Measurements from ENCODE around the gene HGF. TPM values are rescaled to one million over a fixed set of nuclear protein-coding genes. Genes with fewer than 3 reads are reported as not detected.

HGF gene
- total and polyA plus RNA-seq, 4 experiments from 2014 or later: not detected

DNA sequence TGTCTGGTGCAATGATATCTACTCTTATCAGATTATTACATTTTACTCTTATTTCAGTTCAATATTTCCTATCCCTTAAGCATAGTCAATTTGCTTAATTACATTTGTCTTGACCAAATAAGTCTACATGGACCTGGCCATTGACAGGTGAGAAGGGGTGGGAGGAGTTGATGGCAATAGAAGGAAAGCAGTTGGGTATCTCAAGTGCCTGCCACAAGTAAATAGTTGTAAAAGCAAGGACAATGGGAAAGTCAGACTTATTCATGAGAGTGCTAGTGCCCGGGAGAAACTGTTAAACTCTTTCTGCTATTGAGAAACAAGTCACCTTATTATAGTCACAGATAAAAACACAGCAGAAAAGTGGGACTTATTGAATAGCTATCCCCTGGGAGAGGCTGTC, 32.4 kb upstream of the HGF start:
- Mint-ChIP-seq H3K27me3 (no peaks in the 10 kb centered on the region), H3K27ac (no peak overlapping the region), H3K9me3 (peaks cover 3 to 22% (median 6%) of the 10 kb centered on the region in 8 donors), H3K4me3 (no peak overlapping the region), H3K36me3 (no peaks in the 10 kb centered on the region), H3K4me1 (no peaks in the 10 kb centered on the region)
- ChIA-PET POLR2A (ENCODE audit: partially characterized antibody) (no interaction called here), CTCF (ENCODE audit: partially characterized antibody) (no interaction called here)
- Histone ChIP-seq H3K36me3 (ENCODE audit: insufficient read depth, low read length) (no peaks in the 10 kb centered on the region), H3K27ac (ENCODE audit: low read depth, low read length) (no peak overlapping the region), H3K4me1 (ENCODE audit: insufficient read depth, low read length) (no peaks in the 10 kb centered on the region), H3K27me3 (ENCODE audit: insufficient read depth, low read length) (no peaks in the 10 kb centered on the region), H3K4me3 (ENCODE audit: low read length in 2 of 2) (no peak overlapping the region), H3K9me3 (ENCODE audit: control insufficient read depth in 1 of 2, low read length in 2 of 2) (no peaks in the 10 kb centered on the region)
- DNase-seq: no peak
- intact Hi-C loops (cut with micrococcal nuclease): no loop called here

DNA sequence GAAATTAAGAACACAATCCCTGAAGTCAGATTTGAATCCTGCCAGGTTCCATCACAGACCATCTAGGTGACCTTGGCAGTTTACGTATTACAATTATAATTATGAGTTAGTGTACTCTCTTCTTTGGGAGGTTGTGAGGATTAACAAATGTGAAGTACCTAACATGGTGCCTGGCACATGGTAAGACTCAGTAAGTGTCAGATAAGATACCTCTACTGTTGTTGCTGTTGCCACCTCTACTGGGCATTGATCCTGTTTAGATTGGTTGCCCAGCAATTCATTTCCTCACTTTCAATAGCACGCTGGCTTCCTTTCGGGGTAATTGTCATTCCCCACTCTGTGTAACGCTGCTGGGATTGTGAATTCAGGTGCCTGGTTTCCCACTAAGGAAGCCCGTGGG, 31.7 kb upstream of the HGF start:
- CTCF ChIA-PET (ENCODE audit: partially characterized antibody): no interaction called here

DNA sequence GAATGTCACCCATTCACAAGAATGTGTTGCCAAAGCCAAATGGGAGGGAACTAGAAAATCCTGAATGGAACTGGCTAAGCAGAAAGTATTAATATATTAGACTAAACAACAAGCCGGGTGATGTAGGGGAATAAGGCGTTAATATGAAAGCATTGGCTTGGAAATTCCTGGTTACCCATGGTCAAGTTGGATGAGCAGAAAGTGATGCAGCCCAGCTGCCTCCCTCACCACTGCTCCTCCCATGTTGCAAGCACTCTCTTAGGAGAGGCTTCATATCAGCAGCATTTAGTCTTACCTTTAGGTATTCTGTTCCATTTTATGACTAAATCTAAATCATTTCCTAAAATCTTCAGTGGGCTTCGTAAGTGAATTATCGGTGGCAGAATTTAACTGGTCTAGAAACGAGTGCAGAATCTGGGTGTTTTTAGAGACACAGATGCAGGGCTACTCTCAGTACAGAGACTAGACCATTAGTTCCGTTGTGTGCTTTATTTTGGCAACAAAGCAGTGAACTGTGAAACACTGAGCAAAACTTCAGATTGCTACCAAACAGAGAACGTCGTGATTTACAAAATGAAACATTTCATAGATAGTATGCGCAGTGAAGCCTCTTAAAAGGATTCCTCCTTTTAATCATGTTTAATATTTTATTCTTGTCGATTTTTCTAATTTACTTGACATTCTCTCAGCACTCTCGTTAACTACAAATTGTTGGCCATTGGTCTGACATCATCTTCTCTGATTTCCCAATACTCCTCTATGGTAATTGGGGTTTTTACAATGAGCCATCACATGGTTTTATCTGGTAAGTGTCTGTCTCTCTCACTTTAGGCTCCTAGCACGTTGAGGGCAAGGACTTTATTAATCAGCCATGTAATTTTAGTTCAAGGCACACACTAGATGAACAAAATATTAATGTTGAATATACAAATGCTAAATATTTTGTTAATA, 22.0 kb upstream of the HGF start:
- intact Hi-C loops (cut with micrococcal nuclease): no loop called here
- no peaks in the 10 kb centered on the region for H3K36me3 Mint-ChIP-seq
- no peak overlapping the region for H3K27ac Mint-ChIP-seq
- no peaks in the 10 kb centered on the region for H3K27me3 Mint-ChIP-seq
- Histone ChIP-seq H3K4me3 (ENCODE audit: low read length in 2 of 2) (no peak overlapping the region), H3K27ac (ENCODE audit: low read depth, low read length) (no peak overlapping the region), H3K36me3 (ENCODE audit: insufficient read depth, low read length) (no peaks in the 10 kb centered on the region), H3K9me3 (ENCODE audit: control insufficient read depth in 1 of 2, low read length in 2 of 2) (no peaks in the 10 kb centered on the region), H3K4me1 (ENCODE audit: insufficient read depth, low read length) (no peaks in the 10 kb centered on the region), H3K27me3 (ENCODE audit: insufficient read depth, low read length) (no peaks in the 10 kb centered on the region)
- ChIA-PET POLR2A (ENCODE audit: partially characterized antibody) (no interaction called here), CTCF (ENCODE audit: partially characterized antibody) (no interaction called here)
- no peaks in the 10 kb centered on the region for H3K4me1 Mint-ChIP-seq
- H3K4me3 Mint-ChIP-seq: no peak overlapping the region
- no peak for DNase-seq
- H3K9me3 Mint-ChIP-seq: peaks cover 4 to 16% (median 8%) of the 10 kb centered on the region in 8 donors

More for the DNA sequence above, 31.7 kb upstream of the HGF start:
- no peak for DNase-seq
- intact Hi-C loops (cut with micrococcal nuclease): no loop called here
- Histone ChIP-seq H3K4me3 (ENCODE audit: low read length in 2 of 2) (no peak overlapping the region), H3K27me3 (ENCODE audit: insufficient read depth, low read length) (no peaks in the 10 kb centered on the region), H3K4me1 (ENCODE audit: insufficient read depth, low read length) (no peaks in the 10 kb centered on the region), H3K36me3 (ENCODE audit: insufficient read depth, low read length) (no peaks in the 10 kb centered on the region), H3K27ac (ENCODE audit: low read depth, low read length) (no peak overlapping the region), H3K9me3 (ENCODE audit: control insufficient read depth in 1 of 2, low read length in 2 of 2) (no peaks in the 10 kb centered on the region)
- H3K36me3 Mint-ChIP-seq: no peaks in the 10 kb centered on the region
- H3K4me3 Mint-ChIP-seq: no peak overlapping the region
- POLR2A ChIA-PET (ENCODE audit: partially characterized antibody): no interaction called here
- H3K4me1 Mint-ChIP-seq: no peaks in the 10 kb centered on the region
- no peak overlapping the region for H3K27ac Mint-ChIP-seq
- no peaks in the 10 kb centered on the region for H3K27me3 Mint-ChIP-seq
- H3K9me3 Mint-ChIP-seq: peaks cover 3 to 22% (median 6%) of the 10 kb centered on the region in 8 donors

DNA sequence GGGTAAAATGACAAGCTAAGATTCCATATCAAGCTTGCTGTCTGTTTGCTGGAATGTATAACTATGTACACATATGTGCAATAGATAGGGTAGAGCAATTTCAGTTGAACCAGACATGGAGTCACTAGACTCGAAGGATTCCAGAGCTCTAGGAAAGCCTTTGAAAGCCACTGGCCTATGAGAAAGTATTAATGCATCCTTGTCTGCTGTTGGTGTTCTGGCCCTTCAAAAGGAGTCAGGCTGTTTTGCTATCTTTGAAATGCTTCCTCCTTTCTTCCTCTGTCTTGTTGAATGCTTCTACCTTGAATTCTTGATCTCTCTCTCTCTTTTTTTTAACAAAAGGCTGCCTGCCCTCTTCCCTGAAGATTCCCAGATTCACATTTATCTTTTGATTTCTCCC, 20.8 kb upstream of the HGF start:
- intact Hi-C loops (cut with micrococcal nuclease): no loop called here
- no peaks in the 10 kb centered on the region for H3K9me3 ChIP-seq (ENCODE audit: control insufficient read depth in 1 of 2, low read length in 2 of 2)
- no peaks in the 10 kb centered on the region for H3K27me3 Mint-ChIP-seq
- no peak overlapping the region for H3K27ac Mint-ChIP-seq
- CTCF ChIA-PET (ENCODE audit: partially characterized antibody): no interaction called here
- H3K4me3 Mint-ChIP-seq: no peak overlapping the region
- no peak for DNase-seq
- H3K27me3 ChIP-seq (ENCODE audit: insufficient read depth, low read length): no peaks in the 10 kb centered on the region
- H3K36me3 ChIP-seq (ENCODE audit: insufficient read depth, low read length): no peaks in the 10 kb centered on the region
- H3K4me3 ChIP-seq (ENCODE audit: low read length in 2 of 2): no peak overlapping the region
- POLR2A ChIA-PET (ENCODE audit: partially characterized antibody): no interaction called here
- H3K9me3 Mint-ChIP-seq: peaks cover 4 to 16% (median 8%) of the 10 kb centered on the region in 8 donors
- no peaks in the 10 kb centered on the region for H3K36me3 Mint-ChIP-seq
- no peak overlapping the region for H3K27ac ChIP-seq (ENCODE audit: low read depth, low read length)
- H3K4me1 ChIP-seq (ENCODE audit: insufficient read depth, low read length): no peaks in the 10 kb centered on the region
- H3K4me1 Mint-ChIP-seq: no peaks in the 10 kb centered on the region

DNA sequence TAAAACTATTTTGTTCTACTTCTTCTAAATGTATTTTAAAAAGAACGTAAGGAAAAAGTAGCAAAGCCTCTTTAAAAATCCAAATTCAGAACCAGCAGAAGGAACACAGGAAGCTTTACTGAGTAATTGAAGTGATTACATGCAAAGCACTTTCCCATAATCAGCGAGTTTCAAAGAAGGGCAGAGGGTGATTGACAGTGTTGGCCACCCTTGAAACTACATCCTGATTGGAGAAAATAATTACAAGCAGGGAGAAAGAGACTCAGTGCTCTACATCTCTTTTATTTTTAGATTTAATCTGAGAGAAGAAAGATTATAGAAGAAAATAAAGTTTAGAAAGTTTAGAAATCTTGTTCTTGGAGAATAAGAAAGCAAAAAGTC, 20.3 kb upstream of the HGF start:
- H3K4me3 ChIP-seq (ENCODE audit: low read length in 2 of 2): no peak overlapping the region
- H3K27ac ChIP-seq (ENCODE audit: low read depth, low read length): no peak overlapping the region
- H3K4me1 ChIP-seq (ENCODE audit: insufficient read depth, low read length): no peaks in the 10 kb centered on the region
- Mint-ChIP-seq H3K27me3 (no peaks in the 10 kb centered on the region), H3K4me3 (no peak overlapping the region), H3K36me3 (no peaks in the 10 kb centered on the region), H3K9me3 (peaks cover 4 to 16% (median 8%) of the 10 kb centered on the region in 8 donors), H3K27ac (no peak overlapping the region), H3K4me1 (no peaks in the 10 kb centered on the region)
- POLR2A ChIA-PET (ENCODE audit: partially characterized antibody): no interaction called here
- H3K9me3 ChIP-seq (ENCODE audit: control insufficient read depth in 1 of 2, low read length in 2 of 2): no peaks in the 10 kb centered on the region
- CTCF ChIA-PET (ENCODE audit: partially characterized antibody): no interaction called here
- H3K36me3 ChIP-seq (ENCODE audit: insufficient read depth, low read length): no peaks in the 10 kb centered on the region
- H3K27me3 ChIP-seq (ENCODE audit: insufficient read depth, low read length): no peaks in the 10 kb centered on the region
- intact Hi-C loops (cut with micrococcal nuclease): no loop called here
- DNase-seq: no peak

DNA sequence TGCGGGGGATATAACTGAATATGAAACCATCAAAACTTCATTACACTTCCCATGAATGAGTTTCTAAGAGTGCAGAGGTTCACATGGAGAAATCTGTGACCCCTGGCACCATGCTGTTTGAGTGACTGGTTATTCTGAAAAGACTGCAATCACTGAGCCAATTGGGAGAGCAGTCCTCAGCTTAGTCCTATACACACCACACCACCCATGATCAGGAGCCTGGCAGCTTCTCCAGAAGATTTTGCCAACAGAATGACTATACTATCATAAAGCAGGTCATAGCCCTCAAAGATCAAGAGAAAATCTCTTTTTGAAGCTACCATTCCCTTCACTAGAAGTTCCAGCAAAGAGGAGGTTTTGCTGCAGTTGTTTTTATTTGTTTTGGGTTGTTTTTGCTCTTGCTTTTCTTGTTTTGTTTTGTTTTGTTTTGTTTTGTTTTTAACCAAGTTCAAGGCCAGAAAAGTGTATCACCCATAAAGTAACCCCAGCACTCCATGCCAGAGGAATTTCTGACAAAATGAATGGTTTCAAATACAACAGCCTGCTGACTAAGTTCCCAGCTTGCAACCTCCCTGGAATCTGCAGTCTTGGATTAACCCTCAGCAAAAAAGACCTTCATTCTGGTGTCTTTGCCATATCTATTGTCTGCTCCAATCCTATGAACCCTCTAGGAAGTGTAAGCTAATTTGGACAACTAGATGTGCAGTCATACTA, 19.7 kb upstream of the HGF start:
- no peaks in the 10 kb centered on the region for H3K27me3 ChIP-seq (ENCODE audit: insufficient read depth, low read length)
- Mint-ChIP-seq H3K27me3 (no peaks in the 10 kb centered on the region), H3K27ac (no peak overlapping the region), H3K4me3 (no peak overlapping the region), H3K9me3 (peaks cover 4 to 15% (median 8%) of the 10 kb centered on the region in 8 donors), H3K4me1 (no peaks in the 10 kb centered on the region), H3K36me3 (no peaks in the 10 kb centered on the region)
- DNase-seq: no peak
- H3K36me3 ChIP-seq (ENCODE audit: insufficient read depth, low read length): no peaks in the 10 kb centered on the region
- POLR2A ChIA-PET (ENCODE audit: partially characterized antibody): no interaction called here
- no peaks in the 10 kb centered on the region for H3K9me3 ChIP-seq (ENCODE audit: control insufficient read depth in 1 of 2, low read length in 2 of 2)
- no peaks in the 10 kb centered on the region for H3K4me1 ChIP-seq (ENCODE audit: insufficient read depth, low read length)
- no peak overlapping the region for H3K4me3 ChIP-seq (ENCODE audit: low read length in 2 of 2)
- no peak overlapping the region for H3K27ac ChIP-seq (ENCODE audit: low read depth, low read length)
- intact Hi-C loops (cut with micrococcal nuclease): no loop called here
- CTCF ChIA-PET (ENCODE audit: partially characterized antibody): no interaction called here

DNA sequence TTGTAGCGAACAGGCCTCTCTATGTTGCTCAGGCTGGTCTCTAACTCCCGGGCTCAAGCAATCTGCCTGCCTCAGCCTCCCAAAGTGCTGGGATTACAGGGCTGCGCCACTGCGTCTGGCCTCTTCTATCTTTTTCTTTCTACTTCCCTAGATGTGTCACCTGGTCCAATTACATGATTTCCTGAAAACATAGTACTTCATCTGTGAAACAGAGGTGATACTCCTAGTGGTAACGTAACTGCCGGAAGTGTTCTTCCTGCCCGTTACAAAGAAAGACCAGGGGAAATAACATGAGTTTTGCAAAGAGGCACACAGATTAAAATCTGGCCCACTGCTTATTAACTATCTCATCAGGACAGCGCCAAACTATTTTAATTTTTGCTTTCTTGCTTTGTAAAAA, 18.4 kb upstream of the HGF start:
- Histone ChIP-seq H3K27me3 (ENCODE audit: insufficient read depth, low read length) (no peaks in the 10 kb centered on the region), H3K27ac (ENCODE audit: low read depth, low read length) (no peak overlapping the region), H3K4me3 (ENCODE audit: low read length in 2 of 2) (no peak overlapping the region), H3K9me3 (ENCODE audit: control insufficient read depth in 1 of 2, low read length in 2 of 2) (no peaks in the 10 kb centered on the region), H3K4me1 (ENCODE audit: insufficient read depth, low read length) (no peaks in the 10 kb centered on the region), H3K36me3 (ENCODE audit: insufficient read depth, low read length) (no peaks in the 10 kb centered on the region)
- Mint-ChIP-seq H3K36me3 (no peaks in the 10 kb centered on the region), H3K4me1 (no peaks in the 10 kb centered on the region), H3K9me3 (peaks cover 2 to 15% (median 8%) of the 10 kb centered on the region in 8 donors), H3K27me3 (no peaks in the 10 kb centered on the region), H3K27ac (no peak overlapping the region), H3K4me3 (no peak overlapping the region)
- CTCF ChIA-PET (ENCODE audit: partially characterized antibody): no interaction called here
- POLR2A ChIA-PET (ENCODE audit: partially characterized antibody): no interaction called here
- no peak for DNase-seq
- intact Hi-C loops (cut with micrococcal nuclease): no loop called here
